Measurements from ENCODE around the gene CFAP47.

Gene CFAP47

DNA sequence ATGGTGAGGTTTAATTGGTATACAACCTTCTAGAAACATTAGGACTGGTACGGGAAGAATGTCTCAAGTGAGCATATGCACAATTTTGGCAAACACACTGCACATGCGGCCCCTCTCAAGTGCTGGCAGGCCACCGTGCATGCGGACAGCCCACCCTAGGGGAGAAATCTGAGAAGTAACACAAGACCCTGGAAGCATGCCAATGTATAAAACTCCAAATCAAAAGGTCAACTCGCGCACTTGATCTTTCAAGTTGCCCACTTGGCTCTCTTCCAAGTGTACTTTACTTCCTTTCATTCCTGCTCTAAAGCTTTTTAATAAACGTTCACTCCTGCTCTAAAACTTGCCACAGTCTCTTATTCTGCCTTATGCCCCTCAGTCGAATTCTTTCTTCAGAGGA, 488.3 kb downstream of the CFAP47 start:
- no peaks in the 10 kb centered on the region for H4K20me1 ChIP-seq (ENCODE audit: low read depth, low read length)
- no peaks in the 10 kb centered on the region for H3F3A ChIP-seq (ENCODE audit: insufficient read depth)
- H3K27me3 ChIP-seq (ENCODE audit: low read length): no peaks in the 10 kb centered on the region
- no peaks in the 10 kb centered on the region for H3K9me3 ChIP-seq (ENCODE audit: insufficient read depth, low read length)
- TF ChIP-seq EZH2phosphoT487 (conservative IDR thresholded peaks at IDR 0.05; ENCODE audit: low read length): no peak
- TF ChIP-seq, protein P1, sequence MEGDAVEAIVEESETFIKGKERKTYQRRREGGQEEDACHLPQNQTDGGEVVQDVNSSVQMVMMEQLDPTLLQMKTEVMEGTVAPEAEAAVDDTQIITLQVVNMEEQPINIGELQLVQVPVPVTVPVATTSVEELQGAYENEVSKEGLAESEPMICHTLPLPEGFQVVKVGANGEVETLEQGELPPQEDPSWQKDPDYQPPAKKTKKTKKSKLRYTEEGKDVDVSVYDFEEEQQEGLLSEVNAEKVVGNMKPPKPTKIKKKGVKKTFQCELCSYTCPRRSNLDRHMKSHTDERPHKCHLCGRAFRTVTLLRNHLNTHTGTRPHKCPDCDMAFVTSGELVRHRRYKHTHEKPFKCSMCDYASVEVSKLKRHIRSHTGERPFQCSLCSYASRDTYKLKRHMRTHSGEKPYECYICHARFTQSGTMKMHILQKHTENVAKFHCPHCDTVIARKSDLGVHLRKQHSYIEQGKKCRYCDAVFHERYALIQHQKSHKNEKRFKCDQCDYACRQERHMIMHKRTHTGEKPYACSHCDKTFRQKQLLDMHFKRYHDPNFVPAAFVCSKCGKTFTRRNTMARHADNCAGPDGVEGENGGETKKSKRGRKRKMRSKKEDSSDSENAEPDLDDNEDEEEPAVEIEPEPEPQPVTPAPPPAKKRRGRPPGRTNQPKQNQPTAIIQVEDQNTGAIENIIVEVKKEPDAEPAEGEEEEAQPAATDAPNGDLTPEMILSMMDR (IDR thresholded peaks at IDR 0.05; ENCODE audit: insufficient read depth, low read length, poor library complexity, severe bottlenecking): no peak
- H3K4me3 ChIP-seq (ENCODE audit: insufficient read depth, low read length, poor library complexity, severe bottlenecking): no peak overlapping the region
- H3K9ac ChIP-seq (ENCODE audit: low read length): no peak overlapping the region
- no peaks in the 10 kb centered on the region for H3K79me2 ChIP-seq (ENCODE audit: insufficient read depth, low read length)
- H2AFZ ChIP-seq (ENCODE audit: low read depth, low read length, severe bottlenecking): no peak overlapping the region
- H3K36me3 ChIP-seq (ENCODE audit: low read length): no peaks in the 10 kb centered on the region
- H3K9me2 ChIP-seq (replicated peaks; ENCODE audit: insufficient read depth, low read length): no peaks in the 10 kb centered on the region
- H3K27ac ChIP-seq (ENCODE audit: low read depth, low read length): no peak overlapping the region
- no peak overlapping the region for H3K4me2 ChIP-seq (ENCODE audit: low read depth, low read length, poor library complexity, severe bottlenecking)

DNA sequence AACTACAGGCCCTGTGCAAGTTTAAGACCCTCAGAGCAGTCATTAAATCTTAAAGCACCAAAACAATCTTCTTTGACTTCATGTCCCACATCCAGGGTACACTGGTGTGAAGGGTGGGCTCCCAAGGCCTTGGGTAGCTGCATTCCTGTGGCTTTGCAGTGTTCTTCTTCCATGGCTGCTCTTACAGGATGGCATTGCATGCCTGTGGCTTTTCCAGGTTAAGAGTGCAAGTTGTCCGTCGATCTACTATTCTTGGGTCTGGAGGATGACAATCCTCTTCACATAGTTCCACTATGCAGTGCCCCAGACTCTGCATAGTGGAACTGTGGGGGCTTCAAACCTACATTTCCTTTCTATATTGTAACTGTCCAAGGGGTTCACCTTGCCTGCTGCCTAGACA, 494.5 kb downstream of the CFAP47 start:
- Histone ChIP-seq H4K20me1 (ENCODE audit: low read depth, low read length) (no peaks in the 10 kb centered on the region), H3K9me2 (replicated peaks; ENCODE audit: insufficient read depth, low read length) (no peaks in the 10 kb centered on the region), H3K79me2 (ENCODE audit: insufficient read depth, low read length) (no peaks in the 10 kb centered on the region), H3K27ac (ENCODE audit: low read depth, low read length) (no peak overlapping the region), H3F3A (ENCODE audit: insufficient read depth) (no peaks in the 10 kb centered on the region), H3K27me3 (ENCODE audit: low read length) (no peaks in the 10 kb centered on the region), H3K4me3 (ENCODE audit: insufficient read depth, low read length, poor library complexity, severe bottlenecking) (no peak overlapping the region), H2AFZ (ENCODE audit: low read depth, low read length, severe bottlenecking) (no peak overlapping the region), H3K9me3 (ENCODE audit: insufficient read depth, low read length) (no peaks in the 10 kb centered on the region), H3K9ac (ENCODE audit: low read length) (no peak overlapping the region), H3K4me2 (ENCODE audit: low read depth, low read length, poor library complexity, severe bottlenecking) (no peak overlapping the region), H3K36me3 (ENCODE audit: low read length) (no peaks in the 10 kb centered on the region)
- TF ChIP-seq, protein P1 (IDR thresholded peaks at IDR 0.05; ENCODE audit: insufficient read depth, low read length, poor library complexity, severe bottlenecking): no peak
- no peak for TF ChIP-seq EZH2phosphoT487 (conservative IDR thresholded peaks at IDR 0.05; ENCODE audit: low read length)

DNA sequence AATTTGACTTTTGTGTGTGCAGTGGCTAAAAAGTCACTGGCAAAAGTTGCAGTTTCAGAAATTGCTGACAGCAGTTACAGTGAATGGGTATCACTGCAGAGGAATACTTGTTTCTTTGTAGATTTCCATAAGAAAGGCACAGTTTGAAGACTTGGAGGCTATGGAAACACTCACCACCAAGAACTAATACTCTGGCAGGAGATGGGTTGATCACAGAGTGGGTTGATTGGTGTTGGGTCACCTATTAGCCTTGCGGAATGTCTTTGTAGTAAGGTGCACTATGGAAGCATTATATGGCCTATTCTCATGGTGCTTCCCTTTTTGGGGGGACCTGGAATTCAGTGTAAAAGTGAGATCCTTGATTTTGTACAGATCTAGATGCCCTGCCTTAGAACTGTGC, 502.8 kb downstream of the CFAP47 start:
- H3K36me3 ChIP-seq (ENCODE audit: low read length): no peaks in the 10 kb centered on the region
- no peak overlapping the region for H3K4me2 ChIP-seq (ENCODE audit: low read depth, low read length, poor library complexity, severe bottlenecking)
- no peaks in the 10 kb centered on the region for H3K9me3 ChIP-seq (ENCODE audit: insufficient read depth, low read length)
- no peaks in the 10 kb centered on the region for H3K9me2 ChIP-seq (replicated peaks; ENCODE audit: insufficient read depth, low read length)
- H3F3A ChIP-seq (ENCODE audit: insufficient read depth): no peaks in the 10 kb centered on the region
- H2AFZ ChIP-seq (ENCODE audit: low read depth, low read length, severe bottlenecking): no peak overlapping the region
- TF ChIP-seq EZH2phosphoT487 (conservative IDR thresholded peaks at IDR 0.05; ENCODE audit: low read length): no peak
- TF ChIP-seq, protein P1 (IDR thresholded peaks at IDR 0.05; ENCODE audit: insufficient read depth, low read length, poor library complexity, severe bottlenecking): no peak
- no peak overlapping the region for H3K27ac ChIP-seq (ENCODE audit: low read depth, low read length)
- H3K79me2 ChIP-seq (ENCODE audit: insufficient read depth, low read length): no peaks in the 10 kb centered on the region
- no peaks in the 10 kb centered on the region for H3K27me3 ChIP-seq (ENCODE audit: low read length)
- no peak overlapping the region for H3K9ac ChIP-seq (ENCODE audit: low read length)
- H3K4me3 ChIP-seq (ENCODE audit: insufficient read depth, low read length, poor library complexity, severe bottlenecking): no peak overlapping the region
- no peaks in the 10 kb centered on the region for H4K20me1 ChIP-seq (ENCODE audit: low read depth, low read length)

Data from SU-DHL-6 (cell line).